DMS 273 (cell line): ENCODE data around the gene EEFSEC.

Source experiments
- DNase-seq: peaks from one replicate; lab custom pipeline; 2025; ENCODE audit not compliant: unreplicated experiment; lab: John Stamatoyannopoulos, UW

The EEFSEC gene

GRCh38 chr3:128283421-128283820 lies 130.1 kb downstream of the EEFSEC start:
- DNase-seq = no peak

GRCh38 chr3:128285042-128285966 lies 132.0 kb downstream of the EEFSEC start:
- no peak for DNase-seq

- no peak for DNase-seq
These were observed 132.7 kb downstream of the EEFSEC start for GRCh38 chr3:128285967-128286321.

DNA sequence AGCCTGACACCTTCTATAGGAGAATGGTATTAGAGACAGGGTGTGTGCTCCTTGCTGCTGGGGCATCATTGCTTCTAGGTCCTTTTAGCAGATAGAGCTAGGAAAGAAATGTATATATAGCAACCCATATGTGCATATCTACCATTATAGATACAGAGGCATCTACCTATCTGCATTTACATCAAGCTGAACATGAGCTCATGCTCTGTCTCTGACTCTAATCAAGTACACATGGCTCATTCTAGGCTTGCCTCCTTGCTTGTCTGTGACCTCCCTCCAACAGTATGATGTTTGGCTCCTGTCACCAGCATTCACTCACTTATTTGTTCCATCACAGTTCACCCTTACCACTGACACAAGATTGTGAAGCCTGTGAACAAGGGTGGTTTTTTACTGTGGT lies 133.4 kb downstream of the EEFSEC start:
- no peak for DNase-seq

GRCh38 chr3:128287216-128287615 lies 133.9 kb downstream of the EEFSEC start:
- no peak for DNase-seq

GRCh38 chr3:128289534-128289933 lies 136.3 kb downstream of the EEFSEC start:
- DNase-seq = no peak

DNA sequence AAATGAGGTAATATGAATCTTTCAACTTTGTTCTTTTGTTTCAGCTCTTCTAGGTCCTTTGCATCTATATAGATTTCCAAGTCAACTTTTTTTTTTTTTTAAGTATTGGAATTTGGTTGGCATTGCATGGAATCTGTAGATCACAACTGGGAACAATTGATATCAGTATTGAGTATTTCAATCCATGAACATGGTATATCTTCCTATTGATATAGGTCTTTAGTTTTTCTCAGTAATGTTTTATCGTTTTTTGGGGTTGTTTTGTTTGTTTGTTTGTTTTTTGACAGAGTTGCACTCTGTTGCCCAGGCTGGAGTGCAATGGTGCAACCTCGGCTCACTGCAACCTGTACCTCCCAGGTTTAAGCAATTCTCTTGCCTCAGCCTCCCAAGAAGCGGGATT lies 137.2 kb downstream of the EEFSEC start:
- DNase-seq = no peak

- no peak for DNase-seq
These were observed 140.6 kb downstream of the EEFSEC start for GRCh38 chr3:128293930-128294329.

- no peak for DNase-seq
These were observed 141.8 kb downstream of the EEFSEC start for GRCh38 chr3:128294999-128295468.

- DNase-seq = no peak
These were observed 143.4 kb downstream of the EEFSEC start for GRCh38 chr3:128296469-128297251.

DNA sequence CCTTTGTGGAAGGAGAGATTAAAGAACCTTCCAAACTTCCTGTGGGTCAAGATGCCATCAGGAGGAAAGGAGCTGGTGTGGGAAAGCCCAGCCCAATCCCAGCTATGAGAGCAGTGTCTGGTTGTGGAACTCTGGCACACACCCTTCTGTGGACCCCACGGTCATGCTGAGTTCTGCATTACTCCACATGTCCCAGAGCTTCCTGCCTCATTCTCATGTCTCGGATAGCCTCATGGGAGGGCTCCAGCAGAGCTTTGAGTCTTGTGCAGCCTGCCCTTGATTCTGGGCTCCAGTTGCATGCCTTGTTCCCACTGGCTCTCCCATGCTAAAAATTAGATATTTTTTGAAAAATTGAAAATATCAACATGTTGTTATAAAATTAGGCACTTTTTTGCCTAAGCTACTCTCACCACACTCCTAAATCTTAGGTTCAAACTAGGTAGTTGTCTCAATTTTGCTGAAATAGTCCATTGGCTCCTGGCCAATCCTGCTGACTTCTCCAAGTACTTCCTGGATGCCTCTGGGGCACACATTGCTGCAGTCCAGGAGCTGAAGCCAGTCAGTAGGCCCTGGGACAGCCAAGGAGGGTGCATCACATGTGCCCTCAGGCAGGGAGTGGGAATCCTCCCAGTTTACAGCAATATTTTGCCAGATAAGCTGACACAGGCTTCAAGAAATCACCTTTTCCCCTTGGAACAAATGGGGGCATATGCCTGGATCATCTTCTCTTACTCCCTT lies 144.3 kb downstream of the EEFSEC start:
- DNase-seq = peak; percentile 39

DNA sequence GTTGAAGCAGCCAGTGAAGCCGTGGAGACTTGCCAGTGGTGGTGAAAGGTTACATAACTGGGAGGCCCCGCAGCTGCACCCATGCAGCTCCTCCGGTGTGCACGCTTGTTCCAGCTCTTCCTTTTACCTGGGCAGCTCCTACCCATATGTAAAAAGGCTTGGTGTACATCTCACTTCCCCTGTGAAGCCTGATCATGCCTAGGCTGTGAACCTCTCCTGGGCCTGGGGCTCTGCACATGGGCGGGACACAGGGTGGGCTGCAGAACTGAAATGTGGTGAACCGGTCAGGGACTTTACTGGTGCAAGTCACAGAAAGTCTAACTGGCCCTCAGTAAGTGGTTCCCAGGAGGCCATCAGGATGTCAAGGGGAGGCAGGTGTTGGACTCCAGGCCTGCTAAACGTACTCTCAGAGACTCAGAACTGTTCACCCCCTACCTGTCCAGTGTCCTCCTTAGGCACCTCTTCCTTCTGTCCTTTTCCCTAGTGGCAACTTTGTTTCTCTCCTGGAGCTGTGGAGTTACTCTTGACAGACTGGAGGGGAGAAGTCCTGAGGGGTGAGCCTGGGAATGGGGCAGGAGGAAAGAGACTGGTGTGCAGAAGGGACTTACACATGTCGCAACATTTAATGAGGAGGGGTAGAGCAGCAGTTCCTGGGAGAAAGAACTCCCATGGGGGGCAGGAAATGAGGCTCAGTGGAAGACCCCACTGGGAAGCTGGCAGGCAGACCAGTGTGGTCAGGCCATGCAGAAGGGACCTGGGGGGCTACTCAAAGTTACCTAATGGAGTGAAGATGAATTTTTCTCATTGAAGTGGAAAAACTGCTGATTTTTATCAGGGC lies 148.1 kb downstream of the EEFSEC start:
- DNase-seq = peak; percentile 51

- DNase-seq = no peak
These were observed 153.2 kb downstream of the EEFSEC start for GRCh38 chr3:128306481-128306880.

DNA sequence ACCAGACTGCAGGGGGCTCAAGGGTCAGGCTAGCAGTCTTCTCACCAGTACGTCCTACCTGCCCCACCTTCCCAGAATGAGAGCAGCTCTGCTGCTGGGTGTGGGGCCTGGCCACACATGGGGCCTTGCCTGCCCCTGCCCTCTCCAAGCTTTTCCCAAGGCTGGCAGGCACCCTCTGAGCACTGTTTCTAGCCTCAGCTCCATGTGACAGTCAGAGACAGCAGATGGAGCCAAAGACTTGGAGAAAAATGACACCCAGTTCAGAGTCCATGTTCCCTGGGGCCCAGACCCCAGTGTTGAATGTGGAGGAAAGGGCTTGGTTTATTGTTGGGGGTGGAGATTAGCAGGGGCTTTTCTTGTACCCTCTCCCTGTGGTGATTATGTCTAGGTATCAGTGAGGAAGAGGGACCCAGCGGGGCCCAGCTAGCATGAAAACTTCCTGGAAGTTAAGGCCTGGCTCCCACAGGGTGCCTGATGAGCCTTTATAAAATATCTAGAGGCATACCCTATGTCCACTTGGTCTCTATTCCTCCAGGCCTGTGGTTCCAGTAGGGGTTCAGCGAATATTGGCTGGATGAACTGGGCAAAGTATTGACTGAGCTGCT lies 153.8 kb downstream of the EEFSEC start:
- DNase-seq = peak; percentile 77

DNA sequence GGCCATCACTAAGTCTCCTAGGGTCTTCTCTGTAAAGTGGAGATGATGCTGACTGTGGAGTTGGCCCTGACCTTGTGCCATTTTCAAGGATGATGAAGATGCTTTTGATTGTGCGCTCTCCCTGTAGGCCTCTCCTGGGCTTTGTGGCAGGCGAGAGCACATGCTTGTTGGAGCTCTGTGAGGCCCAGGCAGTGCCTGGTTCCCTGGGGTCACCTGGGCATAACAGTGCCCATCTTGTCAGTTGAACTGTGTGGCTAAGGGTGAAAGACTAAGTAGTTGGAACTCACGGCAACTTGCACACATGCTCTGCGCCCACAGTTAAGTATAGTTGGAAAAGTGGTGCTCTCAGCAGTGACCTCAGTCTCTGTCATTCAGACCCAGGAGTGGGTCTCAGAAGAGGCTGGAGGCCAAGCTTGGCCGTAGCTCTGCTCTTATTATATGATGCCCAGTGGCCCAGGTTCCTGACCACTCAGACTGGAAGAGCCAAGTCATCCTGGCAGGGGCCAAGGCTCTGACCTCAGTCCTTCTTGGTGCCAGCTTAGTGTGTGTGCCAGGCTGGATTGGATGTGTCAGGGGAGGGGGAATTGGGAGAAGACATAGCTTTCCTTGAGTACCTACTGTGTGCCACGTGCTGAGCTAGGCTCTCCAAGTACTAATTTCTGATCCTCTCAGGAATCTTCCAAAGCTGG lies 154.6 kb downstream of the EEFSEC start:
- no peak for DNase-seq

DNA sequence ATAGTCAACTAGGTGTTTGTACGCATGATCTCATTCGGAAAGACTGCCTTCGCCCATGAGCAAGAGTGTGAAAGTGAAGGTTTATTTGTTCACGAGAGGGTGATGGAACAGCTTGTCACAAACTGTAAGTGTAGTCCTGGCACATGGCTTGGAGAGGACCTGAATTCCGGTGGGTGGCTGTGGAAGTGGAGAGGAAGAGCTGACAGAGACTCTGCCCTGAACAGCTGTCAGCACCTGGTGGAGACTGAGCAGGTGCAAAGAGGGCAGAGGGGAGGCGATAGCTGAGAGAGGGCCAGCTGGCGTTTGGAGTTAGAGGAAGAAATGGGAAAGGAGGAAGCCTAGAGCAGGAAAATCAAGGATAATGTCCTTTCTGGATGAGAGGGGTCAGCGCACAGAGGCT lies 155.7 kb downstream of the EEFSEC start:
- peak; percentile 44 for DNase-seq

DNA sequence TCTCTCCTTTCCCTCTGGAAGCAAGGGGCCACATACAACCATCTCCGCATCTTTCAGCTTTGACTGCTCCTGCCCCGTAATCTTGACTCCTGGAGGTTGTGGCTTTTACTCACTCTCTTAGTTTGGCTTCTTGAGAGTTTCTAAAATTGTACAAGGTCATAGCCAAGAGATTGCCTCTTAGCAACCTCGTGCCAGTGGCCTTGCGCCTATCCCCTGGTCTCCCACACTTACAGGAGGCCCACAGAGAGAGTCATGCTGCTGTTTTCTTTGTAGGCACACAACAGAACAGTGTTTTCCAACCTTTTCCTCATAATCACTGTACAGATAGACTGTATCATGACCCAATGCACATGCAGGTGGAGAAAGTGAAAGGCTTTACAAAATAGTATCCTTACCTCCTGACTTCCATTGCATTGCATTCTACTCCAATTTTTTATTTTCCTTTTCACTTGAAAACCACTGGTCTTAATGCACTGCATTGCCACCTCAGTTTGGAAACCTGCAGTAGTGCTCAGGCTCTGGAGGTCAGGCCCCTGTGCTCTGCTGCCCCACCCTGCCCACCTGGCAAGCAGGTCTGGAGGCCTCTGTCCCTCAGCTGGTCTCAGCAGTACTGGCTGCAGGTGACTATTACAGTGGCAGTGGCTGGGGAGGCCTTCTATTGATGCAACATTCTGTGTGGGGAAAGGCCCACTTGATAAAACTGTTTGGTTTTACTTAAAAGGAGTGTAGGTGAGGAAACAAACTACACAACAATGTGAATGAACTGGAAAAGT lies 157.2 kb downstream of the EEFSEC start:
- DNase-seq = no peak

GRCh38 chr3:128311441-128311844 lies 158.2 kb downstream of the EEFSEC start:
- no peak for DNase-seq

- DNase-seq = no peak
These were observed 159.0 kb downstream of the EEFSEC start for GRCh38 chr3:128312271-128312670.
